GM12875 (cell line): ENCODE measurements around the gene ADTRP.
A peak's percentile ranks its signal among the peaks of the same experiment; 100 is the strongest.

Experiments used
- H3K4me3 ChIP-seq: one replicate; pipeline ENCODE4 v1.5.1; 2011; ENCODE audit warnings: low read depth, low read length, control low read depth
- TF ChIP-seq, protein P1 (sequence below): IDR thresholded peaks from 2 replicates; pipeline ENCODE4 v1.5.1; 2011; ENCODE audit warnings: low read depth, mild to moderate bottlenecking, control low read depth, inconsistent platforms, low read length, moderate library complexity, borderline replicate concordance; ENCODE audit not compliant: insufficient read depth

ADTRP gene

DNA sequence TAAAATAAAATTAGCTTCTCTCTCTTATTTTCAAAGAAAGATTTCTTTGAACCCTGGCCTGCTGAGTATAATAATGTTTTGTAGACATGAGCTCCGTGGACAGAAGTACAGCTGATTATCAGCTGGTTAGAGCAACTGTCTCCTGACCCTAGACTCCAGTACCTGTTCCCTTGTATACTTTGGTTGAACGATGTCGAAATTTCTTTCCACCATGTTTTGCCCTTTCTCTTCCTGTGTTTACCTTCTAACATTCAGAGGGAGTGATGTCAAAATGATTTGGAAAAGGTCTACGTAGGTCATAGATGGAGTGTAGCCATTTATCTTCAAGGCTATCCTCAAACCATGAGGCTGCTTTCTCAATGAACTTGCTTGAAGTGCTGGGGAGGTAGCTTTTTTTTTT, 16.8 kb upstream of the ADTRP start:
- TF ChIP-seq, protein P1, sequence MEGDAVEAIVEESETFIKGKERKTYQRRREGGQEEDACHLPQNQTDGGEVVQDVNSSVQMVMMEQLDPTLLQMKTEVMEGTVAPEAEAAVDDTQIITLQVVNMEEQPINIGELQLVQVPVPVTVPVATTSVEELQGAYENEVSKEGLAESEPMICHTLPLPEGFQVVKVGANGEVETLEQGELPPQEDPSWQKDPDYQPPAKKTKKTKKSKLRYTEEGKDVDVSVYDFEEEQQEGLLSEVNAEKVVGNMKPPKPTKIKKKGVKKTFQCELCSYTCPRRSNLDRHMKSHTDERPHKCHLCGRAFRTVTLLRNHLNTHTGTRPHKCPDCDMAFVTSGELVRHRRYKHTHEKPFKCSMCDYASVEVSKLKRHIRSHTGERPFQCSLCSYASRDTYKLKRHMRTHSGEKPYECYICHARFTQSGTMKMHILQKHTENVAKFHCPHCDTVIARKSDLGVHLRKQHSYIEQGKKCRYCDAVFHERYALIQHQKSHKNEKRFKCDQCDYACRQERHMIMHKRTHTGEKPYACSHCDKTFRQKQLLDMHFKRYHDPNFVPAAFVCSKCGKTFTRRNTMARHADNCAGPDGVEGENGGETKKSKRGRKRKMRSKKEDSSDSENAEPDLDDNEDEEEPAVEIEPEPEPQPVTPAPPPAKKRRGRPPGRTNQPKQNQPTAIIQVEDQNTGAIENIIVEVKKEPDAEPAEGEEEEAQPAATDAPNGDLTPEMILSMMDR = no peak
- no peak overlapping the region for H3K4me3 ChIP-seq

DNA sequence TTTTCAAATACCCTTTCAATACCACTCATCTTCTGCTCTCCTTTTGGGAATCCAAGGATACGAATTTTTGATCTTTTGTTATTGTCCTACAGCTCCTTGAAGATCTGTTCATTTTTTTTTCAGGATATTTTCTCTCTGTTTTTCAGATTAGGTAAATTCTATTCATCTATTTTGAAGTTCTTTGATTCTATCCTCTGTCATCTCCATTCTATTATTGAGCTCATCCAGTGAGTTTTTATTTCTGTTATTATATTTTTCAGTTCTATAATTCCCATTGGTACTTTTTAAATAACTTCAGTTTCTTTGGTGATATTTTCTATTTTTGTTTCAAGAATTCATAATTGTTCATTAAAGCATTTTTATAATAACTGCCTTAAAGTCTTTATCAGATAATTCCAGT, 14.7 kb upstream of the ADTRP start:
- no peak overlapping the region for H3K4me3 ChIP-seq
- TF ChIP-seq, protein P1 = no peak

DNA sequence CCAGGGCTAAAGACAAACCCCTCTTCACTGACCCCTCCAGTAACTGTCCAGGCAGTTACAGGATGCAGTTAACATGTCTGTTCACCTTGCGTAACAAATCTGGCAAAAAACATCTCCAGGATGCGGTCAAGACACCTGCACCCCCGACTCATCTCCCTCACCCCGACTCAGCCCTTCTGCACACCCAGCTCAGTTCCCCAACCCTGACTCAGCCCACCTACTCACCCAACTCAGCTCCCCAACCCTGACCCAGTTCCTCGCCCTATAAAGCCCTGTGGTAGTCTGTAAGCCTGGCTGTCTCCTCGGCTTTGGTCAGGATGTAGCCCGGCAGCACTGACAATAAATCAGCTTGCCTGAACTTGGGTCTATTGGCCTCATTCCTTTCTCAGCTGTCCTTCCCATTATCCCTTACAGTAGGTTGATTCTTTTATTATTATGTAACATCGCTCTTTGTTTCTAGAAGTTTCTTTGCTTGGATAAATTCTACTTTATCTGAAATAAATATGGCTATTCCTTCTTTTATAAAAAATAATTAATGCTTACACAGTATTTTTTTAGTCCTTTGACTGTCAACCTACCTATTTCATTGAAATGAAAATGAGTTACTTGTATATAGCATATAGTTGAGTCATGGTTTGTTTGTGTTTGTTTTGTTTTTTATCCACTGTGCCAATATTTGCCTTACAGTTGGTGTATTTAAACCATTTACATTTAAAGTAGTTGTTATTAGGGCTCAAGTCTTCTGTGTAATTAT, 12.9 kb upstream of the ADTRP start:
- TF ChIP-seq, protein P1 = no peak

DNA sequence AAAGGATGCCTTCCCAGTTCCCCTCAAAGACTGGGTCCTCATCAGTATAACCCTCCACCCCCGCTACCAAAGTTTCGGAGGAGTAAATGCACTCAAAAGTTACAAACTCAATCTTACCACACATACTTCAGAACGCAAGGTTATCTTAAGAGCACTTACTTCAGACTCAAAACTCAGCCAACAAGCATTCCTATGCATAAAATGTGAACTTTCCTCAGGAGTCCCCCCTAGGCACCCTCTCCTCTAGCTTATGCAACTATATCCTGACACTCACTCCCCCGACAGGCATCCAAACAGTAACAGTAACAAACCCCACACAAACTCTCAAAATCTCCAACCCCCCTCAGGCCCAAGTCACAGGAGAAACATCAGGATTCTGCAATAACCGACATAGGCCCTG, 11.1 kb upstream of the ADTRP start:
- TF ChIP-seq, protein P1 = no peak
- H3K4me3 ChIP-seq = no peak overlapping the region

More for the DNA sequence above, 12.9 kb upstream of the ADTRP start:
- H3K4me3 ChIP-seq = no peak overlapping the region

DNA sequence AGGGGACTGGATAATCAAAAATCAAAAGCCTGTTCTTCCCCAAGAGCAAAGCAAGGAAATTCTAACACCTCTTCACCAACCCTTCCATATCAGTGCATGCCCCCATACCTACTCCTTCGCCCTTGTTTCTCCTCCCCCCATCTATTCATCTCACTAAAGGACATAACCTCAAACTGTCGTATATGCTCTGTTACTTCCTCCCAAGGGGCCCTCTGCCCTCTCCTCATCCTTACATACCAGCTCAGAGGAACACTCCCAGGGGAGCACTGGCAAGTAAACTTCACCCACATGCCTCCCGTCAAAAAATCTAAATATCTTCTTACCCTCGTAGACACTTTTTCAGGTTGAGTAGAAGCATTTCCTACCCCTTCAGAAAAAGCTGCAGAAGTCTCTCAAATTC, 9.4 kb upstream of the ADTRP start:
- TF ChIP-seq, protein P1 = no peak
- no peak overlapping the region for H3K4me3 ChIP-seq

DNA sequence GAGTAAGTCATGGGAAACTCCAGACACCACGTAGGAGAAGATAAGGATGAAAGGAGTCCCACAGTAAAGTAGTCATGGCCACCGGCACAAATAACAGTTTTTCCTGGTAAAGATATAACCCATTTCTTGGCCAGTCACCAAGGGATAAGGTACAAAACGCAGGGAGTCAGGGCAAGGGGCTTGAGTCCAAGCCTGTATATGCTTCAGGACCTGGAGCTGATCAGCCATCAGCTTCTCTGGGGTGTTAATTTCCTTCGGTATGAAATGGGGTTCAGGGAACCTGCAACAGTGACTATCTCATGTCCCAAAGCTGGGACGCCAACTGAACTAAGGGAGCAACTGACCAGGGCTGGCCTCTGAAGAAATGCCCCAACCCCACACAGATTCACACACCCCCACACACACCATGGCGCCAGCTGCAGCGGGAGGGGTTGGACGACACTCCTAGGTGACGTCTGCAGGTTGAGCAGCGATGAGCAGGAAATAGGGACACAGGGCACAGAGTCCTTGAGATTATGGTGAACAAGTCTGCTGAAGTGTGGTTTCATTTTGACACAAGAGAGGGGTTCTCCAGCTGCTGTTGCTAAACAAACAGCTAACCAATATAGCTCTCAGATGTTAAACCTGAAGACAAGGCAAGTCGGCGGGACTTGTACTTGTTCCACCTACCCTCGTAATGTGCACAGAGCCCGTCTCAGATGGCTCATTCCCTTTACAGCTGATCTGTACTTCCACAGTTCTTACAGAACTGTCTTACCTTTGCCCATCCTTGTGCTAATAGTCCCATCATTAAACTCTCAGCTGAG, 7.4 kb upstream of the ADTRP start:
- peak overlapping the region; percentile 47 for H3K4me3 ChIP-seq
- TF ChIP-seq, protein P1 = no peak

DNA sequence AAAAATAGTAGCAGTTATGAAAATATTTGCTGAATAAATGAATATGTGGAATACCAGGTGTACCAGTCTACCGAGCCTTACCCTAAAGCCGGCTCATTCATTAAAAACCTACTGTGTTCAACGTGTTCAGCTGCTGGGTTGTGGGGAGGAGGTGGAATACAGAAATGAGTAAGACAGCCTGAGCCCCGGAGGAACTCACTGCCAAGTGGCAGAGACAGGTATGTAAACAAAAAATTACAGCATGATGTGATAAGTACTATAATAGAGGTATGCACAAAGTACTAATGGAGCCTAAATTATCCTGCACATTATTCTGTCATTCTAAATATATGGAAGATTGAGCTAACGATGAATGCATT, 6.8 kb upstream of the ADTRP start:
- peak overlapping the region; percentile 47 for H3K4me3 ChIP-seq
- TF ChIP-seq, protein P1 = no peak
